ENCODE measurements around the gene TNIK. TPM values are rescaled to one million over a fixed set of nuclear protein-coding genes. Genes with fewer than 3 reads are reported as not detected.
"Not testable (repeated sequence)": the region's sequence is repeated elsewhere in the genome, so short reads cannot be mapped to it uniquely, and the experiment has no call there.

Gene TNIK
- total RNA-seq, 2 donors from 2014 or later: 32.2 to 43.2 TPM

DNA sequence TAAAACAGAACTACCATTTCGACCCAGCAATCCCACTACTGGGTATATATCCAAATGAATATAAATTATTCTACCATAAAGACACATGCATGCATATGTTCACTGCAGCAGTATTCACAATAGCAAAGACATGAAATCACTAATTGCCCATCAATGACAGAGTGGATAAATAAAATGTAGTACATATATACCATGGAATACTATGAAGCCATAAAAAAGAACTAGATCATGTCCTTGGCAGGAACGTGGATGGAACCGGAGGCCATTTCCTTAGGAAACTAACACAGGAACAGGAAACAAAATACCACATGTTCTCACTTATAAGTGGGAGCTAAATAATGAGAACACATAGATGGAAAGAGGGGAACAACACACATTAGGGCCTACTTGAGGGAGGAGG, 154.4 kb downstream of the TNIK start:
- H3K9me3 Mint-ChIP-seq; DNase-seq; H3K27me3 Mint-ChIP-seq (ENCODE audit: low read depth); H3K36me3 Mint-ChIP-seq (ENCODE audit: insufficient read depth in 2 of 2); ATAC-seq (replicated peaks in 1 of 2); H3K27ac Mint-ChIP-seq; H3K4me3 Mint-ChIP-seq: not testable (repeated sequence)
- H3K4me1 Mint-ChIP-seq (ENCODE audit: low read depth): peaks cover 59% of the 10 kb centered on the region

DNA sequence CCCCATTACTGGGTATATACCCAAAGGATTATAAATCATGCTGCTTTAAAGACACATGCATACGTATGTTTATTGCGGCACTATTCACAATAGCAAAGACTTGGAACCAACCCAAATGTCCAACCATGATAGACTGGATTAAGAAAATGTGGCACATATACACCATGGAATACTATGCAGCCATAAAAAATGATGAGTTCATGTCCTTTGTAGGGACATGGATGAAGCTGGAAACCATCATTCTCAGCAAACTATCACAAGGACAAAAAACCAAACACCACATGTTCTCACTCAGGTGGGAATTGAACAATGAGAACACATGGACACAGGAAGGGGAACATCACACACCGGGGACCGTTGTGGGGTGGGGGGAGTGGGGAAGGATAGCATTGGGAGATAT, 155.7 kb downstream of the TNIK start:
- Mint-ChIP-seq H3K4me1 (ENCODE audit: low read depth) (peaks cover 54% of the 10 kb centered on the region), H3K36me3 (ENCODE audit: insufficient read depth in 2 of 2) (peaks cover 2 to 14% of the 10 kb centered on the region in 2 donors)
- not testable (repeated sequence) for H3K4me3 Mint-ChIP-seq; DNase-seq; H3K27ac Mint-ChIP-seq; ATAC-seq (replicated peaks in 1 of 2); H3K27me3 Mint-ChIP-seq (ENCODE audit: low read depth); H3K9me3 Mint-ChIP-seq

DNA sequence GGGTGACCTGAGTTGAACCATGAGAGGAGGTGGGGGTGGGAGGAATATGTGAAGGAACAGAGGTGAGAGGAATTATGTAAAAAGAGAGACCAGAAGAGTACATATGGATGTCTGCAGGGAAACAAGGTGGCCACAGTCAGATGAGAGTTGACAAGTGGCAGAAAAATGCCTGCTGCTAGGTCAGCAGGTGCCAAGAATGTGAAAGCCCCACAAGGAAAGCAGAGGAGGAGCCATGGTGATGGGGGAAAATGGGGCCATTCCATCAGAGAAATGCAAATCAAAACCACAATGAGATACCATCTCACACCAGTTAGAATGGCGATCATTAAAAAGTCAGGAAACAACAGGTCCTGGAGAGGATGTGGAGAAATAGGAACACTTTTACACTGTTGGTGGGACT, 156.2 kb downstream of the TNIK start:
- H3K9me3 Mint-ChIP-seq; H3K27ac Mint-ChIP-seq; ATAC-seq (replicated peaks in 1 of 2); DNase-seq; H3K4me3 Mint-ChIP-seq; H3K27me3 Mint-ChIP-seq (ENCODE audit: low read depth): not testable (repeated sequence)
- H3K36me3 Mint-ChIP-seq (ENCODE audit: insufficient read depth in 2 of 2): peaks cover 2 to 16% of the 10 kb centered on the region in 2 donors
- H3K4me1 Mint-ChIP-seq (ENCODE audit: low read depth): peaks cover 50% of the 10 kb centered on the region

DNA sequence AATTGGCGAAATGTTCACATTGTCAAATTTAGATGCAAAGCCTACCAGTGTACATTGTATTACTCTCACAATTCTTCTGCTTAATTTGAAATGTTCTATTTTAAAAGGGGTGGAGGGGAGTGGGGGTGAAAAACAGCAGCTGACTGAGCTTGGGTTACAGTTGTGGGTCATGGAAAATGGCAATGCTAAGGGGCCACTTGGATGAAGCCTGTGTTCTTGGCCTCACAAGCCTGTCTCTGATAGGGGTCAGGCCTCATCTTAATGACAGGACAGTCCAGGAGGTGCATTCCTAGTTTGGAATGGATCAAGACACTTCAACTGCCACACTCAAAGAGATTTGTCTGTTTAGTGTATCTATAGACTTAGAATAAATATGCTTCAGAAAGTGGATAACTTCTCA, 158.2 kb downstream of the TNIK start:
- no peaks in the 10 kb centered on the region for H3K27me3 Mint-ChIP-seq (ENCODE audit: low read depth)
- ATAC-seq (replicated peaks in 1 of 2): no peak
- peaks cover 40% of the 10 kb centered on the region for H3K4me1 Mint-ChIP-seq (ENCODE audit: low read depth)
- DNase-seq: no peak
- peaks cover 2 to 12% of the 10 kb centered on the region in 2 donors for H3K36me3 Mint-ChIP-seq (ENCODE audit: insufficient read depth in 2 of 2)
- peaks cover 3 to 4% of the 10 kb centered on the region in 2 donors for H3K9me3 Mint-ChIP-seq
- H3K27ac Mint-ChIP-seq: no peak overlapping the region
- H3K4me3 Mint-ChIP-seq: no peak overlapping the region

DNA sequence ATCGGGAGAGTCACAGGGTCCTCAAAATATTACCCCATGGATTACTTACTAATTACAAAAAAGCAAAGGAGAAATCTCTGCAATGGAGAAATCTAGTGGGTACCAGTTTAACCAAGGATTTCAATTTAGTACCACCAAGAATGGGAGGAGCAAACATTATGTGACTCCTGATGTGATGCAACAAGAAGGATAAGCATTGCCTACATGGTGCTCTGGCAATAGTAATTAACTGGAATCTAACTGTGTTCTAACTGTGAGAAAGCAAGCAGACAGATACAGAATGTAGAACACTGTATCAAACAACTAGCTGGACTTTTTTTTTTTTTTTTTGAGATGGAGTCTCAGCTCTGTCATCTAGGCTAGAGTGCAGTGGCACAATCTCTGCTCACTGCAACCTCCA, 159.2 kb downstream of the TNIK start:
- H3K36me3 Mint-ChIP-seq (ENCODE audit: insufficient read depth in 2 of 2): peaks cover 2 to 12% of the 10 kb centered on the region in 2 donors

DNA sequence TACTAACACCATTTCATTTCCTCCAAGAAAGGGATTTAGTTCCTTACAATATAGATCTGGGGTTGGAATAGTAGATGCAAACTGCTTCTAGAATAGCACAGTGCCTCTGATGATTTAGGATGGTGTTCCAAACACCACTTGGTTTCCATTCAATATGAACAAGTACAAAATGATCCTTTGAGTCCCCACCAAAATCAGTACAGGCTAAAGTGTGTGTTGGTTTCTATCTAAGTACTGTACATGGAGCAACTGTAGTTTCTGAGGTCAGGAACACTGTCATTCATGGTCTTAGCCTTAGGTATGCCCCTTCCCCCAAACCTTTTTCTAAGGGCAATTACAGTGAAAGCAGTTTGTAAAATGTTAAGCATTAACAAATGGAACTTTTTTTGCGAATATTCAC, 162.3 kb downstream of the TNIK start:
- H3K9me3 Mint-ChIP-seq: peaks cover 2 to 3% of the 10 kb centered on the region in 2 donors
- no peak for DNase-seq
- H3K4me1 Mint-ChIP-seq (ENCODE audit: low read depth): peaks cover 55% of the 10 kb centered on the region
- no peak overlapping the region for H3K4me3 Mint-ChIP-seq
- H3K27me3 Mint-ChIP-seq (ENCODE audit: low read depth): no peaks in the 10 kb centered on the region
- peaks cover 0 to 9% of the 10 kb centered on the region in 2 donors for H3K36me3 Mint-ChIP-seq (ENCODE audit: insufficient read depth in 2 of 2)
- H3K27ac Mint-ChIP-seq: no peak overlapping the region
- no peak for ATAC-seq (replicated peaks in 1 of 2)

More for the DNA sequence above, 159.2 kb downstream of the TNIK start:
- no peaks in the 10 kb centered on the region for H3K27me3 Mint-ChIP-seq (ENCODE audit: low read depth)
- H3K4me1 Mint-ChIP-seq (ENCODE audit: low read depth): peaks cover 47% of the 10 kb centered on the region
- DNase-seq: no peak
- H3K9me3 Mint-ChIP-seq: peaks cover 3 to 4% of the 10 kb centered on the region in 2 donors
- H3K27ac Mint-ChIP-seq: no peak overlapping the region
- H3K4me3 Mint-ChIP-seq: no peak overlapping the region
- no peak for ATAC-seq (replicated peaks in 1 of 2)

DNA sequence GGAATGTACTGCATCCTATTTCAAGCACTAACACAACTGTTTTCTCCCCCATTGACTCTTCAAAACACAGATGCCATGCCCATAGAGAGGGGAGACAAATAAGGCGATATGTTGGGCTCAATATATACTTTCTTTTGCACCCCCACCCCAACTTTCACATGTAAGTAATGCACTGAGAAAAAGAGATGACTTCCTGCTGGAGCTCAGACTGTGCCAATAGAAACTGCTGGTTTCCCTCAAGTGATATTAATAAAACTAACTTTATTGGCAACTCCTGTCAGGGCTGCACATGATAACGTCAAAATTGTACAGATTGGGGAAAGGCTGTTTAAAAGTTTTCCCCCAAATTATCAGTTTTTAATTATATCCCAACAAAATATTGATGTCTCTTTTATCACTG, 163.0 kb downstream of the TNIK start:
- no peak overlapping the region for H3K4me3 Mint-ChIP-seq
- H3K9me3 Mint-ChIP-seq: peaks cover 2 to 4% of the 10 kb centered on the region in 2 donors

DNA sequence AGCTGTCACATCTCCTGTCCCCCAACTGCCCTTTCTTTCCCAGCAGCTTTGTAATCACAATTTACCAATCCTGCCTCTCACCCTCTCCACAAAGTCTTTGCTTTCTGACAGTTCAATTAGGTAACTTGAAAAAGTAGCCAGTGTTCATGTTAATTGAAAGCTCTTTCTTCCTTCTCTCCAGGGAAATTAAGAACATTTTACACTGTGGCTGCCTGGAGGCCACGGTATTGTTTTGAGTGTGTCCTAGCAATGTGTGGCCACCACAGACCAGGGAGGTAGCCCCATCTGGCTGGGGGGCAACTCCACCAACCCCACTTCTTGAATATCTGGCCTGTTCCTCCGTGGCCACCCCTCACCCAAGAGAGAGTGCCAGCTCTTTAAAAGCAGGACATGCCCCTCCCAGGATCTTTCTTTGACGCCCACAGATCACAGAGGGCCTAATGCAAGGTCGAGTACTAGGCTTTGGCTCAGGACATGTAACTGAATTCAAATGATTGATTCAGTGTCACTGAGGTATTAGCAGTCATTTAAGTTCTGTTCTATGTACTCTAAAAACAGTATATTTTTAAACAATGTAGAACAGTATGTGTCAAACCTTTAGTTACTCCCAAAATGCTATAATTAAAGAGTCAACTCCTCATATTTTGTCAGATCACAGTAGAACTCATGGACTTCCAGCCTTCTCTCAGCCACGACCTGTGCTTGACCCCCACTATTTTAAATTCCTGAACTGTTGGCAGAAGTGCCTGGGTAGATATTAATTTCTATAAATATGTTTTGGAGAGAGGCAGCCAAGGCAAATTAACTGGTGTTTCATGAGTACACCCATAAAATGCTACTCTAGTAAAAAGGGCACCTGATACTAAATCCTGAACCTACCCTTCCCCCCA, 164.5 kb downstream of the TNIK start:
- peak overlapping the region; percentile 30 for H3K27ac Mint-ChIP-seq

More for the DNA sequence above, 163.0 kb downstream of the TNIK start:
- H3K4me1 Mint-ChIP-seq (ENCODE audit: low read depth): peaks cover 63% of the 10 kb centered on the region
- no peaks in the 10 kb centered on the region for H3K27me3 Mint-ChIP-seq (ENCODE audit: low read depth)
- DNase-seq: no peak
- no peak overlapping the region for H3K27ac Mint-ChIP-seq
- ATAC-seq (replicated peaks in 1 of 2): no peak
- H3K36me3 Mint-ChIP-seq (ENCODE audit: insufficient read depth in 2 of 2): peaks cover 0 to 9% of the 10 kb centered on the region in 2 donors

DNA sequence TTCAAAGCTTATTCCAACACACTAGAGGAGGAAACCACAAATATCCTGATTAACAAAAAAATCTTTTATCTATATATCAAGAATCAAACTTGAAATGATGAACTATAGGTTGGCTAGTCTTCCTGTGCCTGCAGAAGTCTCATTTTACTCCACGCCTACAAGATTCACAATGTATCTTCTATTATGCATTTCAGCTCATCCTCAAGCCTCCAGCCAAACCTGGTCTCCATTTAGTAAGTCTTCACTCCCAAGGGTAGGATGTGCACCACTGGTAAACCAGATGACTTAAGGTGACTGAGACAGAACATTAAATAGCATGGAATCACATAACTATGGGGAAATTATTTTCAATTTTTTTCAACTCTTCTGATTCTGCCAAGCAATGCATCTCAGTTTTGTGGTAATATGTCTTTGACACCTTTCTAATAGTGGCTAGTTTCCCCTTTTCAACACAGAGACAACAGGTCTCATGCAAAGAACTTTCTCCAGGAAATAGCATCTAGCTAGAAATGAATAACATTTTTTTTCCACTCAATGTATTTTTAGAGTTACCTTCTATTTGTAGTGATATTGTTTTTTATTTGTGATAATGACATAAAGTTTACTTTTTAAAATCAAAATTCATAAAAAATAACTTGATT, 166.9 kb downstream of the TNIK start:
- H3K4me1 Mint-ChIP-seq (ENCODE audit: low read depth): peaks cover 66% of the 10 kb centered on the region

More for the DNA sequence above, 164.5 kb downstream of the TNIK start:
- DNase-seq: no peak
- H3K27me3 Mint-ChIP-seq (ENCODE audit: low read depth): no peaks in the 10 kb centered on the region
- H3K4me1 Mint-ChIP-seq (ENCODE audit: low read depth): peaks cover 68% of the 10 kb centered on the region
- H3K4me3 Mint-ChIP-seq: no peak overlapping the region
- ATAC-seq (replicated peaks in 1 of 2): no peak
- H3K36me3 Mint-ChIP-seq (ENCODE audit: insufficient read depth in 2 of 2): peaks cover 0 to 9% of the 10 kb centered on the region in 2 donors
- H3K9me3 Mint-ChIP-seq: peaks cover 2 to 4% of the 10 kb centered on the region in 2 donors

DNA sequence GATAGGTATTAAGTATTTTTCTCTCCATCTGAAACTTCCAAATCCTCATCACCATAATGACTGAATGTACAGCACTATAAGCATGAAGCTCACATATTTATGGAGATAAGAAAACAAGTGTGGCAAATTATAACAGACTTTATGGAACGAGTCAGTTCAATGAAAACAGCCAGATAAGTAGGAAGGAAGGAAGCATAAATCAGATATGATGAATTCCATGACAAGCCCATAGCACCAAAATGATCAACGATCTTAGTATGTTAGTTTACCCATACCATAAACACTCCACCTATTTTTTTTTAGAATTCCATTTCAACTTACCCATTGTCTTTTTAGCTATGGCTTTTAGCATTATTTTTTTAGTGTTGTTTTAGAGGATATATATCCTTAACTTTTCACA, 169.5 kb downstream of the TNIK start:
- DNase-seq (no peak), ATAC-seq (replicated peaks in 1 of 2) (no peak)
- Mint-ChIP-seq H3K36me3 (ENCODE audit: insufficient read depth in 2 of 2) (no peaks in the 10 kb centered on the region), H3K4me1 (ENCODE audit: low read depth) (peaks cover 72% of the 10 kb centered on the region), H3K27me3 (ENCODE audit: low read depth) (no peaks in the 10 kb centered on the region), H3K27ac (no peak overlapping the region), H3K9me3 (peaks cover 0 to 1% of the 10 kb centered on the region in 2 donors), H3K4me3 (no peak overlapping the region)

More for the DNA sequence above, 166.9 kb downstream of the TNIK start:
- Mint-ChIP-seq H3K9me3 (peaks cover 0 to 1% of the 10 kb centered on the region in 2 donors), H3K36me3 (ENCODE audit: insufficient read depth in 2 of 2) (no peaks in the 10 kb centered on the region), H3K27me3 (ENCODE audit: low read depth) (no peaks in the 10 kb centered on the region), H3K4me3 (no peak overlapping the region), H3K27ac (no peak overlapping the region)
- no peak for DNase-seq
- ATAC-seq (replicated peaks in 1 of 2): no peak

DNA sequence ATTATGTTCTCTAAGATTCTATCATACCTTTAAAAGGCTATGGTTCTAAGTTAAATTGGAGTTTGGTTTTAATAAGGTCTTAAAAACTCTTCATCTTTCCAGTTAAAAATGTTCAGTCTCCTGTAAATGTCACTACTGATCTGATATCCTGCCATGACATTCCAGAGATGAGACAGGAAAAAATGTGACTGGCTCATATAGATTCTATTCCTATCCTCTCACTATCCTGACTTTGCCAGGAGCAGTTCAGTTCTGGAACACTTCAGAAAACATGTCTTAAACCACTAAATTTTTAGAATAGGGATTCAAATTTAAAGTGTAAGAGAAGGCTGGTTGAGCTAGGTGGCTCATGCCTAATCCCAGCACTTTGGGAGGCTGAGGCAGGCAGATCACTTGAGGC, 170.9 kb downstream of the TNIK start:
- peaks cover 0 to 1% of the 10 kb centered on the region in 2 donors for H3K9me3 Mint-ChIP-seq
- no peak for ATAC-seq (replicated peaks in 1 of 2)
- no peak for DNase-seq
- peaks cover 74% of the 10 kb centered on the region for H3K4me1 Mint-ChIP-seq (ENCODE audit: low read depth)
- H3K27ac Mint-ChIP-seq: no peak overlapping the region
- no peaks in the 10 kb centered on the region for H3K27me3 Mint-ChIP-seq (ENCODE audit: low read depth)
- H3K36me3 Mint-ChIP-seq (ENCODE audit: insufficient read depth in 2 of 2): no peaks in the 10 kb centered on the region
- no peak overlapping the region for H3K4me3 Mint-ChIP-seq

DNA sequence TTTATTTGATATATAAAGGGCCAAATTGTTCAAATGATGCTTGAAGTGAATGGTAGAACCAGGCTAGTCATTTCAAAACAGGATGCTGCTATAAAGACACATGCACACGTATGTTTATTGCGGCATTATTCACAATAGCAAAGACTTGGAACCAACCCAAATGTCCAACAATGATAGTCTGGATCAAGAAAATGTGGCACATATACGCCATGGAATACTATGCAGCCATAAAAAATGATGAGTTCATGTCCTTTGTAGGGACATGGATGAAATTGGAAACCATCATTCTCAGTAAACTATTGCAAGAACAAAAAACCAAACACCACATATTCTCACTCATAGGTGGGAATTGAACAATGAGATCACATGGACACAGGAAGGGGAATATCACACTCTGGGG, 172.4 kb downstream of the TNIK start:
- not testable (repeated sequence) for ATAC-seq (replicated peaks in 1 of 2); H3K36me3 Mint-ChIP-seq (ENCODE audit: insufficient read depth in 2 of 2); H3K9me3 Mint-ChIP-seq; H3K4me3 Mint-ChIP-seq; H3K27me3 Mint-ChIP-seq (ENCODE audit: low read depth); DNase-seq
- H3K4me1 Mint-ChIP-seq (ENCODE audit: low read depth): peaks cover 75% of the 10 kb centered on the region
- peak overlapping the region; percentile 60 for H3K27ac Mint-ChIP-seq

DNA sequence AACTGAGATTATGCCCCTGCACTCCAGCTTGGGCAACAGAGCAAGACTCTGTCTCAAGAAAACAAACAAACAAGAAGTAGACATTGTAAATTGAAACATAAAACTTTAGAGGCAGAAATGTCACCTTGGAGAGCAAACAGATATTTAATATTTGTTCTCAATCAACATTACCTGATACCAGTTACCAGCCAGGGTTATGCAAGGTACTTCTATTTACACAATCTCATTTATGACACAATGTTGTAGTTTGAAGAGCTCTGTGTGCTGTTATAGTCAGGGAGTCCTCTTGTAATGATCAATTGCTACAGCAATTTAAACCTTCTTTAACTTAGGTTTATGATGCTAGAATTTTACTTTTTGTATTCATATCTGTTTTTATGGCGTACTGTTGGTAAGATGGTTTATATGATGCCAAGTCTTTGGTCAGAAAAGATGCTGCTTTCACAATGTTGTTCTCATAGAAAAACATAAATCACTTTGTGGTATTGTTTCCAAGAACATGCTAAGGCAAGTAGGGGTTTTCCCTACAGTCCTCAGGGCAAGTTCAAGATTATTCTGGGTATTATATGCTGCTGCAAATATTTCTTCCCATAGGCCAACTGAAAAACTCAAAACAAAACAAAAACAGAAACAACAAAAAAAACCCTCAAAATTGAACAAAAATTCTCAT, 173.5 kb downstream of the TNIK start:
- Mint-ChIP-seq H3K4me3 (peak overlapping the region; percentile 2 to 59), H3K36me3 (ENCODE audit: insufficient read depth in 2 of 2) (peaks cover 0 to 1% of the 10 kb centered on the region in 2 donors), H3K4me1 (ENCODE audit: low read depth) (peaks cover 74% of the 10 kb centered on the region), H3K27me3 (ENCODE audit: low read depth) (no peaks in the 10 kb centered on the region), H3K27ac (peak overlapping the region; percentile 64), H3K9me3 (no peaks in the 10 kb centered on the region)
- peak; percentile 72 to 76 for ATAC-seq (replicated peaks in 1 of 2)
- no peak for DNase-seq

Measured in activated T-cell treated with anti-CD3 and anti-CD28 coated beads, Interleukin-2, amount 50 U/mL, for 72 hours (primary cell).